ENCODE results near the gene P2RX6.

DNA sequence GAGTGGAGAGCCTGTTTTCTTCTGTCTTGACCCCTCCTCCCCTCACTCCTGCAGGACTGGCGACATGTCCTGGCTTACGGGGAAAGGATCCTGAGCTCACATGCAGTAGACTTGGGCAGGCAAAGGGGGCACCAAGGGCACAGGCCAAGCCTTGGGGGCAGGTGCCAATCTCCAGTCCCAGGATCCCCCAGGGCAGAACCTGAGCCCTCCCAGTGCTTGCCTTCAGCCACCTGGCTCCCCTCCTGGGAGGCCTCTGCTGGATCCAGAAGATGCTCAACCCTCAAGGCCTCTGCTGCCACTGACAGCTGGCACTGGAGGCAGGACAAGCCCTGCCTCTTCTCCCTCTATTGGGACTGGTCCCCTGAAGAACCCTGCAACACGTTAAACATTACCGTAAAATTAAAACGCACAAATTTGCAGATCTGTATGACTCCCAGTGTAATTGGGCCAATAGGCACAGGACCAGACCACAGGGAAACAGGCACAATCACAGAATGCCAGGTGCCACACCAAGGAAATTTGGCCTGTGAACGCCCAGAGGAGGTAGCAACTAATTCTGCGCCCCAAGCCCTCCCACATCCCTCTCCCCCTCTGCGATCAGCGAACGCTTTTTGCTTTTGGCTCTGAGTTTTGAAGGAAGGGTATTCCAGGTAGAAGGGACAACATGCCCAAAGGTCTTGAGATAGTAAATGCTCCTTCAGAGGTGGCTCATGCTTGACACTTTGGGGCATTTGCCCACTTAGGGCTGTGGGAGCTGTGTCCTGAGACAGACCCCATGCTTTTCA, 33.8 kb upstream of the P2RX6 start:
- TF ChIP-seq, protein P1, sequence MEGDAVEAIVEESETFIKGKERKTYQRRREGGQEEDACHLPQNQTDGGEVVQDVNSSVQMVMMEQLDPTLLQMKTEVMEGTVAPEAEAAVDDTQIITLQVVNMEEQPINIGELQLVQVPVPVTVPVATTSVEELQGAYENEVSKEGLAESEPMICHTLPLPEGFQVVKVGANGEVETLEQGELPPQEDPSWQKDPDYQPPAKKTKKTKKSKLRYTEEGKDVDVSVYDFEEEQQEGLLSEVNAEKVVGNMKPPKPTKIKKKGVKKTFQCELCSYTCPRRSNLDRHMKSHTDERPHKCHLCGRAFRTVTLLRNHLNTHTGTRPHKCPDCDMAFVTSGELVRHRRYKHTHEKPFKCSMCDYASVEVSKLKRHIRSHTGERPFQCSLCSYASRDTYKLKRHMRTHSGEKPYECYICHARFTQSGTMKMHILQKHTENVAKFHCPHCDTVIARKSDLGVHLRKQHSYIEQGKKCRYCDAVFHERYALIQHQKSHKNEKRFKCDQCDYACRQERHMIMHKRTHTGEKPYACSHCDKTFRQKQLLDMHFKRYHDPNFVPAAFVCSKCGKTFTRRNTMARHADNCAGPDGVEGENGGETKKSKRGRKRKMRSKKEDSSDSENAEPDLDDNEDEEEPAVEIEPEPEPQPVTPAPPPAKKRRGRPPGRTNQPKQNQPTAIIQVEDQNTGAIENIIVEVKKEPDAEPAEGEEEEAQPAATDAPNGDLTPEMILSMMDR (optimal IDR thresholded peaks at IDR 0.05 in 1 of 3, IDR thresholded peaks at IDR 0.05 in 1 of 3, conservative IDR thresholded peaks at IDR 0.05 in 1 of 3; ENCODE audit: extremely low read depth in 1 of 3, insufficient read depth in 2 of 3, low read length in 3 of 3): no peak
- TF ChIP-seq EZH2 (IDR thresholded peaks at IDR 0.05; ENCODE audit: low read length): no peak
